HG02840 (cell line): Measurements from ENCODE around the gene KRT27.
"Not testable (repeated sequence)": the region's sequence is repeated elsewhere in the genome, so short reads cannot be mapped to it uniquely, and the experiment has no call there.

Source experiments
- ATAC-seq: cut with Tn5 transposase; IDR thresholded peaks from one replicate; pipeline ENCODE4 v1.9.1; 2021; ENCODE audit warnings: mild to moderate bottlenecking, moderate library complexity, moderate number of reproducible peaks; ENCODE audit not compliant: unreplicated experiment, low FRiP score

Gene KRT27

GRCh38 chr17:40782450-40782849 is at the start of gene KRT27:
Gene KRT27 (minus strand): TSS chr17:40782550. CDS start chr17:40782493, 57 bp downstream.
- no peak for ATAC-seq

GRCh38 chr17:40830085-40830776 is 47.9 kb upstream of the KRT27 start:
- no peak for ATAC-seq

GRCh38 chr17:40828454-40829044 is 46.2 kb upstream of the KRT27 start:
- ATAC-seq, result no peak

- ATAC-seq, result no peak
Observed at GRCh38 chr17:40827746-40828453, 45.5 kb upstream of the KRT27 start.

GRCh38 chr17:40825599-40825998 is 43.2 kb upstream of the KRT27 start:
- ATAC-seq, result no peak

- no peak for ATAC-seq
Observed at GRCh38 chr17:40824015-40824832, 41.9 kb upstream of the KRT27 start.

GRCh38 chr17:40822132-40822812 is 39.9 kb upstream of the KRT27 start, which contains the start of gene KRT10:
Gene KRT10 (minus strand): TSS chr17:40822614. CDS start chr17:40822585, 29 bp downstream.
- ATAC-seq, result no peak

GRCh38 chr17:40821536-40821935 is 39.2 kb upstream of the KRT27 start:
- no peak for ATAC-seq

GRCh38 chr17:40820228-40820838 is 38.0 kb upstream of the KRT27 start:
- ATAC-seq, result no peak

GRCh38 chr17:40819528-40820125 is 37.3 kb upstream of the KRT27 start:
- no peak for ATAC-seq

GRCh38 chr17:40818733-40819527 is 36.6 kb upstream of the KRT27 start:
- peak; percentile 80 for ATAC-seq

- no peak for ATAC-seq
Observed at GRCh38 chr17:40818343-40818732, 36.0 kb upstream of the KRT27 start.

GRCh38 chr17:40817103-40817682 is 34.8 kb upstream of the KRT27 start:
- no peak for ATAC-seq

GRCh38 chr17:40816569-40816968 is 34.2 kb upstream of the KRT27 start:
- no peak for ATAC-seq

GRCh38 chr17:40815381-40815780 is 33.0 kb upstream of the KRT27 start:
- ATAC-seq, result no peak

GRCh38 chr17:40814657-40815056 is 32.3 kb upstream of the KRT27 start:
- ATAC-seq, result not testable (repeated sequence)

GRCh38 chr17:40813804-40814203 is 31.5 kb upstream of the KRT27 start:
- ATAC-seq, result no peak

GRCh38 chr17:40812639-40813038 is 30.3 kb upstream of the KRT27 start:
- no peak for ATAC-seq
